HG03342 (cell line): Measurements from ENCODE around the gene RABGAP1L.
"Not testable (repeated sequence)": the region's sequence is repeated elsewhere in the genome, so short reads cannot be mapped to it uniquely, and the experiment has no call there.

ENCODE experiments used
- ATAC-seq: cut with Tn5 transposase; IDR thresholded peaks from one replicate; pipeline ENCODE4 v1.9.1; 2021; ENCODE audit warnings: mild to moderate bottlenecking, moderate library complexity; ENCODE audit not compliant: unreplicated experiment

The RABGAP1L gene

GRCh38 chr1:174352883-174353608, 193.7 kb downstream of the RABGAP1L start:
- no peak for ATAC-seq

GRCh38 chr1:174358344-174358743, 199.0 kb downstream of the RABGAP1L start:
- no peak for ATAC-seq

GRCh38 chr1:174358786-174359453, 199.6 kb downstream of the RABGAP1L start:
- ATAC-seq, result no peak

GRCh38 chr1:174359454-174359805, 200.1 kb downstream of the RABGAP1L start:
- ATAC-seq, result no peak

GRCh38 chr1:174364996-174365736, 205.8 kb downstream of the RABGAP1L start:
- ATAC-seq, result no peak

GRCh38 chr1:174366946-174367345, 207.6 kb downstream of the RABGAP1L start:
- no peak for ATAC-seq

- no peak for ATAC-seq
These were observed 208.6 kb downstream of the RABGAP1L start for GRCh38 chr1:174367892-174368291.

GRCh38 chr1:174376030-174376429, 216.7 kb downstream of the RABGAP1L start:
- no peak for ATAC-seq

- ATAC-seq, result no peak
These were observed 232.4 kb downstream of the RABGAP1L start for GRCh38 chr1:174391716-174392115.

- no peak for ATAC-seq
These were observed 234.6 kb downstream of the RABGAP1L start for GRCh38 chr1:174393885-174394284.

GRCh38 chr1:174397261-174397660, 237.9 kb downstream of the RABGAP1L start:
- ATAC-seq, result no peak

GRCh38 chr1:174398246-174398645, 238.9 kb downstream of the RABGAP1L start:
- no peak for ATAC-seq

- no peak for ATAC-seq
These were observed 239.9 kb downstream of the RABGAP1L start for GRCh38 chr1:174399211-174399610.

- ATAC-seq, result no peak
These were observed 241.8 kb downstream of the RABGAP1L start for GRCh38 chr1:174401075-174401474.

GRCh38 chr1:174405219-174405618, 245.9 kb downstream of the RABGAP1L start:
- ATAC-seq, result no peak

GRCh38 chr1:174406421-174406820, 247.1 kb downstream of the RABGAP1L start:
- ATAC-seq, result no peak

GRCh38 chr1:174407665-174408064, 248.3 kb downstream of the RABGAP1L start:
- ATAC-seq, result no peak

- ATAC-seq, result no peak
These were observed 248.8 kb downstream of the RABGAP1L start for GRCh38 chr1:174408146-174408545.

GRCh38 chr1:174409801-174410200, 250.5 kb downstream of the RABGAP1L start:
- not testable (repeated sequence) for ATAC-seq

- no peak for ATAC-seq
These were observed 254.3 kb downstream of the RABGAP1L start for GRCh38 chr1:174413632-174414031.

GRCh38 chr1:174414203-174414602, 254.9 kb downstream of the RABGAP1L start:
- no peak for ATAC-seq

GRCh38 chr1:174415506-174415905, 256.2 kb downstream of the RABGAP1L start:
- no peak for ATAC-seq
